ENCODE data around the gene C19orf85. TPM values are rescaled to one million over a fixed set of nuclear protein-coding genes. Genes with fewer than 3 reads are reported as not detected.

C19orf85 gene
- total RNA-seq, 1 donor from 2014 or later = not detected

DNA sequence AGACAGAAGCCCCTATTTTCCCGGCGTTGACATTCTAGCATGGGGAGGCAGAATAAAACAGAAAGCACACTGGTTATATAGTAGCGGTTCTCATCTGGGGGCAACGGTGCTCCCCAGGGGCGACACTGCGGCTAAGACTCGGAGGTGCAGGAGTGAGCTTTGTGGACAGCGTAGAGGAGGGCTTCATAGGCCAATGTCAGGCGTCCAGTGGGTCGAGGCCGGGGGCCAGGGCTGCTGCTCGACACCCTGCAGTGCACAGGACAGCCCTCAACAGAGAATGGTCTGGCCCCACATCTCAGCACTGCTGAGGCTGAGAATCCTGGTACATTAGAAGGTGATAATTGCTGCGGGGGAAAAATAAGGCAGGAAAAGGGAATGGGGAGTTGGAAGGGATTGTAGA is 13.4 kb upstream of the C19orf85 start:
- DNase-seq = no peak

DNA sequence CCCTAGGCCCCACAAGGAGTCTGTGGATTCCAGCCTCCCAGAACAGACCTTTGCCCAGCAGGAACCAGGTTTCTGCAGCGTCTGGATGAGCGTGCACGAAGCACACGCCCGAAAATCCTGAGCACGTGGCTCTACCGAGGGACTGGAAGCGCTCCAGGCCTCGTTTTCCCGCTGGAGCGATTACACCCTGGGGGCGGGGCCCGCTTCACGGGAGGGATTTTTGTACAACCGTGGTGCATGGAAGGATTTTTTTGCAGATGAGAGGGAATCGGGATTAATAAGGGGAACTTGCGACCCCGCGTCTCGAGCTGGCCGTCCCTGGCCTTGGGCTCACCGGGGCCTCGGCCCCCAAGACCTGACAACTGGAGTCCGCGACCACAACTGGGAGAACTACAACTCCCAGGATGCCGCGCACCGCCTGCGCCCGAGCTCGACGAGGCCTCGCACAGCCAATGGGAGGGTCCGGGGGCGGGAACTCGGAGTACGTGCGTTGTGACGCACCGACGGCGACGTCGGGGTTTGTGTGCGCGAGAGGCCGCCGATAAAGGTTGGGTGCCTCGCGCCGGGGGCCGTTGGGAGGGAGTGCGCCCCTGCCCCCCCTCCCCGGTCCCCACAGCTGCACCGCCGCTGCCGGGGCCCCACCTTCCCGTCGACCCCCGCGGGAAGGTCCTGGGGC is 11.7 kb upstream of the C19orf85 start, which contains the start of gene ZNF628:
Gene ZNF628, plus strand, starts transcription at position 518 of the 676 bp plus-strand sequence. CDS start 3,294 bp downstream, outside the sequence.
- peak; percentile 96 for DNase-seq

GRCh38 chr19:55474269-55475265 is 10.0 kb upstream of the C19orf85 start:
- DNase-seq = no peak

GRCh38 chr19:55473225-55474012 is 8.9 kb upstream of the C19orf85 start:
- DNase-seq = no peak

- DNase-seq = no peak
Observed at GRCh38 chr19:55472463-55472862, 7.9 kb upstream of the C19orf85 start.

DNA sequence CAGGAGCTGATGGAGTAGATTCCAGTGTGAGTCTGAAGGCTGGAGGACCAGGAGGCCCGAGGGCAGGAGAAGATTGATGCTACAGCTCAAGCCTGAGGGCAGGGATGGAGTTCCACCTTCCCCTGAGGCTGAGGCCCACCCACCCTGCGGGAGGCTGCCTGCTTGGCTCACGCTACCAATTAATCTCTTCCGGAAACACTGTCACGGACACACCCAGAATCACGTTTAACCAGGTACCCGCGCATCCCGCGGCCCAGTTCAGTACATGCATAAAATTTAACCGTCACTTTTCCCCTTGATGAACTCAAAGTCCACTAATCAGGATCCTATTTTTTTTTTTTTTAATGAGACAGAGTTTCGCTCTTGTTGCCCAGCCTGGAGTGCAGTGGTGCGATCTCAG is 6.7 kb upstream of the C19orf85 start:
- DNase-seq = no peak

DNA sequence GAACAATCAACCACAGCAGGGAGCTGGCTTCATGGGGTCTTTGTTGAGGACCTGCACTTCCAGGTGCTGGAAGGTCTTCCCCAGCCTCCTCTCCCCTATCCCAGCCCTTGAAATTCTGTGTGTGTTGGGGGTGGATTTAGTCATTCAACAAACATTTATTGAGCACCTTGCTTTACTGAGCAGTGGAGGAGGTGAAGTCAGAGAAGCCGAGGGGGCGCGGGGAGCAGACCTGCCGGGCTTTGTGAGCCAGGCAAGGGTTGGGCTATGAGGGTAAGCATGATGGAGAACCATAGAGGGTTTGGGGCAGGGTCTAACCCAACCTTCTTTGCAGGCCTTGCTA is 3.5 kb upstream of the C19orf85 start:
- DNase-seq = no peak

GRCh38 chr19:55467236-55468053 is 2.9 kb upstream of the C19orf85 start:
- peak; percentile 32 for DNase-seq

DNA sequence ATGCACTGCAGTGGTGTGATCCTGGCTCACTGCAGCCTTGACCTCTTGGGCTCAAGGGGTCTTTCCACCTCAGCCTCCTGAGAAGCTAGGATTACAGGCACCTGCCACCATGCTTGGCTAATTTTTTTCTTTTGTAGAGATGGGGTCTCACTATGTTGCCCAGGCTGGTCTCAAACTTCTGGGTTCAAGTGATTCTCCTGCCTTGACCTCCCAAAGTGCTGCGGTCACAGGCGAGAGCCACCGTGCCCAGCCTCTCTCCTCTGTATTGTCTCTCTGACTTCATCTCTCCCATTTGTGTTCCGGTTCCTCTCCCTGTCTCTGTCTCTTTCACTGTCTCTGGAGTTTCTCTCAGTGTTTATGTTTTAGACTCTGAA is 1.7 kb upstream of the C19orf85 start:
- no peak for DNase-seq

DNA sequence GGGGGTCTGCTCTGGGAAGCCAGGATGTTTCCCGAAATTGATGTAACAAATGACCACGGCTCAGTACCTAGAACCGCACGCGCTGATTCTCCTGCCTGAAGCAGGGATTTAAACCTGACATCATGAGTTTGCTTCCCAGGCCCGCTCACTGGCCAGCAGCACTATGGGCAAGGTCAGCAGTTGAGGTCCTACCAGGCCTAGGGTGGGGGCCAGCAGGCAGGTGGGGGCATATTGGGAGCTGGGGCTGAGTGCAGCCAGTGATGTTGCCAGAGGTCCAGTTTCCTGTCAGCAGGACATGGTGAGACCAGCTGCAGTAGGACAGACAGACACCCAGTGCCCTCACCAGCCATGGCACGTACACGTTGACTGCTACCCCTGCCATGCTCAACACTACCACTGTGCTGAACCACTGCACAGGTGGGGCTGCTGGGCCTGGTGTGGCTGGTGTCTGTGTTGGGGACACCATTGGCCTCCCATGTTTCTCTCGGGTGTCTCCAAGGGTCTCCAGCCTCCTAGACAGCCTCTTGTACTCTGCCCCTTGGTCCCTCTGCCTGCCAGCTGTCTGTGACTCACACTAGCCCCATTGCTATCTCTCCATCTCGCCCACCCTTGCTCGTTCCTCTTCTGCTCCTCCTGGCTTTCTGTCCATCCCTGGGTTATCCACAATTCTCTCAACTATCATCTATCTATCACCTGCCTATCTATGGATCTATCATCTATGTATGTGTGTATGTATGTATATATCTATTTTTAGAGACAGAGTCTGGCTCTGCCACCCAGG is 1.1 kb upstream of the C19orf85 start:
- DNase-seq = no peak

DNA sequence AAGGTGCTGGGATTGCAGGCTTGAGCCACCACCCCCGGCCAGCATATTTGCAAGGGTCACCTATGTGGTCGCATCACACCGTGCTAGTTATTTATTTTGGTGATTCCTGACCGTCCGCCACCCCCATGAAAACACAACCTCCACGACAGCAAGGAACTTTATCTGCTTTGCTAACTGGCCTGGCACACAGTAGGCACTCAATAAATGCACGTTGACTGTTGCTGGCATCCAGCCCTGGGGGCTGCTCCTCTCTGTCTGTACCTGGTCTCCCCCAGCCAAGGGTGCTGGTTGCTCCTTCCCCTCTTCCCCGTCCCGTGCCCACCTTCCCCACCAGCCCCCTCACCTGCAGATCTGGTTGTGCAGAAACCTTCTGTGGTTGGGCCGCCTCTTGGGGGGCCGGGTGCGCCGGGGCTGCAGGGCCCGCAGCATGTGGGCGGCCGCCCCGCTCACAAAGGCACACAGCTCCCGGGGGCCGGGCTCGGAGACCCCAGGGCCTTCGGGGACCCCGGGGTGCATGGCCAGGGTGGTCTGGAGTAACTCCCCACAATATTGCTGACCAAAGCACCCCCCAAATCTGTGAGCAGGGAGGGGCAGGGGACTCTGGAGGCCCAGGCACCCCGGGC is 401 bp downstream of the C19orf85 start:
- DNase-seq = no peak

DNA sequence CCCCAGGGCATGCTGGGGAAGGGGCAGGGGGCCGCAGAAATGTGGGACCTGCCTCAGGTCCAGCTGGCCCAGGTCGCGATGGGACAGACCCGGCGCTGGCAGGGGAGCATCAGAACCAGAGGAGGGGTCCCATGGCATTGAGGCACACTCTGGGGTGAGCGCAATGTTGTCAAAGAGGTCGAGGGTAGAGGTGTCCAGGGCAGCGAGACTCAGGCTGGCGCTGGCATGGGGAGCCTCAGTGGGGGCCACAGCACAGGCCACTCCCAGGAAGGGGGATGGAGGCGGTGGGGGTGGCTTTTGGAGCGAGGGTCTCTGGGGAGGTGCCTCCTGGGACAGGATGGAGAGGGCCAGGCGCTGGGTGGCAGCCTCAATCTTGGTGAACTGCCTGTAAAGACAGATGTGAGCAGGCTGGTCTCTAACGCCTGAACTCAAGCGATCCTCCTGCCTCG is 944 bp downstream of the C19orf85 start:
- DNase-seq = no peak

GRCh38 chr19:55462722-55463121 is 1.8 kb downstream of the C19orf85 start:
- DNase-seq = no peak

DNA sequence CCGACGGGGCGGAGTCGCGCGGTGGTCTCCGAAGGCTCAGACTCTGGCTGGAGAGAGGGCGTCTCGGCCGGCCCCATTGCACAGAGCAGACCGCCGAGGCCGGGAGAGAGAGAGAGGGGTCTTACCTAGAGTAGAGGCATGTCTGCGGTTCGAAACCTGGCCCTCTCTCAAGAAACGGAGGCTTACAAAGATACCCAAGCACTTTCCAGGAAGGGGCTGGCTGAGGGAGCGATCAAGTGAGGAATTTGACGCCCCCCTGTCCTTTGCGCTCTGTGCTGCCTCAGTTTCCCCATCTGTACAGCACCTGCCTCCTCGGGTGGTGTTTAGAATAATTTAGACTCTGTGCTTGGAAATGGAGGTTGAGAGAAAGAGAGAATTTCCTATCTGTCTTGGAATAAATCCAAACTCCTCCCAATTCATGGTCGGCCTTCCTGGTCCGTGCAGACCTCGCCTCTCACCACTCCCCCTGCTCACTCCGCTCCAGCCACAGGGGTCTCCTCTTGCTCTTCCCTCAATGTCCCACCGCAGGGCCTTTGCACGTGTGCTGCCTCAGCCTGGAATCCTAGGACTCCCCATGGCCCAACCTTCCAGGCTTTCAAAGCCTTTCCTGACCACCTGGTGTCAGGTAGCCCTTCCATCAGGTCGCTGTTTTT is 2.5 kb downstream of the C19orf85 start:
- peak; percentile 29 for DNase-seq

DNA sequence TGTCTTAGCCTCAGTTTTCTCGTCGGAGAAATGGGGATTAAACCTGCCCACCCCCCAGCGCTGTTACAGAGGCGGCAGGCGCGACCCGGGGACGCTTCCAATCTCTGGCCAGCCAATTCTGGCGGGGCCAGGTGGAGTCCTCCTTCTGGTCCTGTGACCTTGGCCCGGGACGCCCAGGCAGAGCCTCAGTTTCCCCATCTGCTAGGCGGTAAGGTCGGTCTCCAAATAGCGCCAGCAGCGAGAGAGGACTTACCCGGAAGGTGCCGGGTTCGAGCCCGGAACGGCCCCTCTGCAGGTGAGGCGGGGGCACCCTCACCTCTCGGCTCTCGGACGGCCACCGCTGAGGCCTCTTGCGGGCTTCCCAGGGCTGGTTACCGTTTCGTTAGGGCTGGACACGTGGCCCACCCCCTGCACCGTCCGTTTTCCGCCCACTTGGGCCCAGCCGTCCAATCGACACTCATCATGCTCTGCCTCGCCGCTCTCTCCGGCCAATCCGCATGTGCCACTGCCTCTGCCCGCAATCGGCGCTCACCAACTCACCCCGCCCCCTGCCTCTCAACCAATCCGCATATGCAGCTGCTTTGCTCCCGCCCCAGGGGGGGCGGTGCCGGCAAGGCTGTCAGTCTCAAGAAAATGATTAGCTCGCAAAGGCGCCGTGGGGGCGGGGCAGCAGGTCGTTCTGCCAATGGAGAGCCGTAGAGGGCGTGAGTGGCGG is 3.1 kb downstream of the C19orf85 start, which contains the start of gene ISOC2:
Gene ISOC2, minus strand, starts transcription at position 384 of the 715 bp plus-strand sequence. CDS start 5,156 bp downstream, outside the sequence.
- peak; percentile 99 for DNase-seq

- DNase-seq = peak; percentile 75
Observed at GRCh38 chr19:55460670-55461258, 3.8 kb downstream of the C19orf85 start.

DNA sequence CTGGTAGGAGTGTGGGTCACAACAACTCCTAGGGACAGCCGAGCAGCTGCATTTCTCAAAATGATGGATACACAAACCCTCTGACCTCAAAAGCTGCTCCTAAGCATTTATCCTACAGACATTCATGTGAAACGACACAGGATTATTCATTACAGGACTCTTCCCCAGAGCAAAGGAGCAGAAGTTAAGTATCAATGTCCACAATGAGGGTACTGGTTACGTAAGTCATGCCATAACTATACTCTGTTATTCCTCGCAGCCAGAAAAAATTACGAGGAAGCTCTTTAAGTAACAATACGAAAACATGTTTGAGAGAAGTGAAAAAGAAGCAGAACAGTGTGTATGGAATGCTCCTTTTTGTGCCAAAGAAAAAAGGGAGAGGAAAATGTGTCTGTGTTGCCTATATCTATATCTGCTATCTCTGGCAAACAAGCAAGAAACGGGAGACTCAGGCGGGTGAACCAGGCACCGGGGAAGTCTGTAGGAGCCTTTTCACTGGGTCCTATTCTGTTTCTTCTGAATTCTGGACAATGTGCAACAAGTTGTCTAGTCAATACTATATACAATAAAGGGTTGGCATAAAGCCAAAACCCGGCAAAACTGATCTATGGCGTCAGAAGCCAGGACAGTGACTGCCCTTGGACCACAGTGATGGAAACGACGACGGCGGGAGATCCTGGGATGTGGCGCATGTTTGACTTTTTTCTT is 4.4 kb downstream of the C19orf85 start:
- peak; percentile 55 for DNase-seq

DNA sequence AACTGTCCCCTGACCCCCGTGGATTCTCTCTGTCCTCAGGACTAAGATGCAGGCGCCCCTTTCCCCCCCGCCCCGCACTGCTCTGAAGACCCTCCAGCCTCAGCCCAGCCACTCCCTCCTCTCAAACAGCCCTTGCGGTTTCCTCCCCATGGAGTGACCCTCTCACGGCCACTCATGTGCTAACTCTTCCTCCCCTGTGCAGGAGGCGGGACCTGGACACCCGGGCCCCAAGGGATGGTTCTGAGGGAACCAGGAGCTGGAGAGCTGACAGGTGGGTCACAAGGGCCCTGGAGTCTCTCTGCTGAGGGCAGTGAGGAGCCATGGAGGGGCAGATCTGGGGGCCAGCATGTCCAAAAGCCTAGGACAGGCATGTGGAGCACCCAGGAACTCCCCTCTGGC is 5.0 kb downstream of the C19orf85 start:
- DNase-seq = no peak
